ENCODE data around the gene NRDE2.
"Not testable (repeated sequence)": the region's sequence is repeated elsewhere in the genome, so short reads cannot be mapped to it uniquely, and the experiment has no call there.

Gene NRDE2

DNA sequence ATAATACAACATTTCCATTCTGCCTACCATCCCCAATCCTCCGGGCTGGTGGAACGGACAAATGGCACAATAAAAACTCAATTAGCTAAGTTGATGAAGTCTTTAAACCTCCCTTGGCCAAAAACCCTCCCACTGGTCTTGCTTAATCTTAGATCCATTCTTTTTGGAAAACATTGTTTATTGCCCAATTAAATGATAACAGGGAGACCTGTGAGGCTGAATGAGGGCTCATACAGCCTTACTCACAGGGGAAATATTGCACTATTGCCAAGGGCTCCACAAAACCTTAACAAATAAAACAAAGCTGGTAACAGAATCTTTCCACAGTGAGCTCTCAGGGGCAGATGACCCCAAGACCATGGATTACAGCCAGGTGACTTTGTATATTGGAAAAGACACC is 83.1 kb downstream of the NRDE2 start:
- Histone ChIP-seq H3K27me3 (ENCODE audit: low read length) (no peaks in the 10 kb centered on the region), H2AFZ (ENCODE audit: low read depth, low read length, severe bottlenecking) (no peak overlapping the region), H4K20me1 (ENCODE audit: low read depth, low read length) (no peaks in the 10 kb centered on the region), H3K4me3 (ENCODE audit: insufficient read depth, low read length, poor library complexity, severe bottlenecking) (no peak overlapping the region), H3K9me3 (ENCODE audit: insufficient read depth, low read length) (no peaks in the 10 kb centered on the region), H3F3A (ENCODE audit: insufficient read depth) (no peaks in the 10 kb centered on the region), H3K9me2 (replicated peaks; ENCODE audit: insufficient read depth, low read length) (no peaks in the 10 kb centered on the region), H3K4me2 (ENCODE audit: low read depth, low read length, poor library complexity, severe bottlenecking) (no peak overlapping the region), H3K9ac (ENCODE audit: low read length) (no peak overlapping the region), H3K27ac (ENCODE audit: low read depth, low read length) (no peak overlapping the region), H3K79me2 (ENCODE audit: insufficient read depth, low read length) (no peaks in the 10 kb centered on the region), H3K36me3 (ENCODE audit: low read length) (no peaks in the 10 kb centered on the region)
- TF ChIP-seq, protein P1, sequence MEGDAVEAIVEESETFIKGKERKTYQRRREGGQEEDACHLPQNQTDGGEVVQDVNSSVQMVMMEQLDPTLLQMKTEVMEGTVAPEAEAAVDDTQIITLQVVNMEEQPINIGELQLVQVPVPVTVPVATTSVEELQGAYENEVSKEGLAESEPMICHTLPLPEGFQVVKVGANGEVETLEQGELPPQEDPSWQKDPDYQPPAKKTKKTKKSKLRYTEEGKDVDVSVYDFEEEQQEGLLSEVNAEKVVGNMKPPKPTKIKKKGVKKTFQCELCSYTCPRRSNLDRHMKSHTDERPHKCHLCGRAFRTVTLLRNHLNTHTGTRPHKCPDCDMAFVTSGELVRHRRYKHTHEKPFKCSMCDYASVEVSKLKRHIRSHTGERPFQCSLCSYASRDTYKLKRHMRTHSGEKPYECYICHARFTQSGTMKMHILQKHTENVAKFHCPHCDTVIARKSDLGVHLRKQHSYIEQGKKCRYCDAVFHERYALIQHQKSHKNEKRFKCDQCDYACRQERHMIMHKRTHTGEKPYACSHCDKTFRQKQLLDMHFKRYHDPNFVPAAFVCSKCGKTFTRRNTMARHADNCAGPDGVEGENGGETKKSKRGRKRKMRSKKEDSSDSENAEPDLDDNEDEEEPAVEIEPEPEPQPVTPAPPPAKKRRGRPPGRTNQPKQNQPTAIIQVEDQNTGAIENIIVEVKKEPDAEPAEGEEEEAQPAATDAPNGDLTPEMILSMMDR (IDR thresholded peaks at IDR 0.05; ENCODE audit: insufficient read depth, low read length, poor library complexity, severe bottlenecking) = no peak
- no peak for TF ChIP-seq EZH2phosphoT487 (conservative IDR thresholded peaks at IDR 0.05; ENCODE audit: low read length)

DNA sequence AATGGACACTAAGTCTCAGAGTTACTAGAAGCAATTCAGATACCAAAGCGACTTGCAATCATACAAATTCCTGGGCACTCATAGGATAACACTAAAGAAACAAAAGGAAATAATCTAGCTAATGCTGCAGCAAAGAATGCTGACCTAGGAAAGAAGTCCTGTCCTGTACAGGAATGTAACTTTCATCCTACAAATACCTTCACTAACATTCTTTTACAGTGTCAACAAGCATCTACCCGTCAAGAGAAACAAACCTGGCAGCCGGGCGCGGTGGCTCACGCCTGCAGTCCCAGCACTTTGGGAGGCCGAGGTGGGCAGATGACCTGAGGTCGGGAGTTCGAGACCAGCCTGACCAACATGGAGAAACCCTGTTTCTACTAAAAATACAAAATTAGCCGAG is 84.3 kb downstream of the NRDE2 start:
- H3K79me2 ChIP-seq (ENCODE audit: insufficient read depth, low read length); H3K4me2 ChIP-seq (ENCODE audit: low read depth, low read length, poor library complexity, severe bottlenecking); H4K20me1 ChIP-seq (ENCODE audit: low read depth, low read length); H2AFZ ChIP-seq (ENCODE audit: low read depth, low read length, severe bottlenecking); H3K27me3 ChIP-seq (ENCODE audit: low read length); H3K27ac ChIP-seq (ENCODE audit: low read depth, low read length); H3F3A ChIP-seq (ENCODE audit: insufficient read depth); H3K9me2 ChIP-seq (replicated peaks; ENCODE audit: insufficient read depth, low read length); H3K36me3 ChIP-seq (ENCODE audit: low read length); H3K9me3 ChIP-seq (ENCODE audit: insufficient read depth, low read length); H3K9ac ChIP-seq (ENCODE audit: low read length); H3K4me3 ChIP-seq (ENCODE audit: insufficient read depth, low read length, poor library complexity, severe bottlenecking): not testable (repeated sequence)

DNA sequence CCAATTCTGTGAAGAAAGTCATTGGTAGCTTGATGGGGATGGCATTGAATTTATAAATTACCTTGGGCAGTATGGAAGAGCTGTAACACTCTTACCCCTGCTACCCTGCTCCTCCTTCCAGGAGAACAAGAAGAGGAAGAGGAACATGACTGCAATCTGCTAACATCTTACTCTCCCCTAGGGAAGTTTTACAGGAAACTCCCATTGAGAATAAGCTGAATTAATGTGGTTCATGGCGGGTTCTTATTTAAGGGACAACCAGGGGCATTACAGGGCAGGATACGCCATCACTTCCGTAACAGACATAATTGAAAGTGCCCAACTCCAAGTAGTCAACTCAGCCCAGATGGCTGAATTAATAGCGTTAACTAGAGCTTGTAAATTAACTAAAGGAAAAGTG is 84.8 kb downstream of the NRDE2 start:
- Histone ChIP-seq H3K4me3 (ENCODE audit: insufficient read depth, low read length, poor library complexity, severe bottlenecking) (no peak overlapping the region), H3K36me3 (ENCODE audit: low read length) (no peaks in the 10 kb centered on the region), H3K4me2 (ENCODE audit: low read depth, low read length, poor library complexity, severe bottlenecking) (no peak overlapping the region), H3K9ac (ENCODE audit: low read length) (no peak overlapping the region), H4K20me1 (ENCODE audit: low read depth, low read length) (no peaks in the 10 kb centered on the region), H3K9me2 (replicated peaks; ENCODE audit: insufficient read depth, low read length) (no peaks in the 10 kb centered on the region), H3K79me2 (ENCODE audit: insufficient read depth, low read length) (no peaks in the 10 kb centered on the region), H2AFZ (ENCODE audit: low read depth, low read length, severe bottlenecking) (no peak overlapping the region), H3K9me3 (ENCODE audit: insufficient read depth, low read length) (no peaks in the 10 kb centered on the region), H3F3A (ENCODE audit: insufficient read depth) (no peaks in the 10 kb centered on the region), H3K27me3 (ENCODE audit: low read length) (no peaks in the 10 kb centered on the region), H3K27ac (ENCODE audit: low read depth, low read length) (no peak overlapping the region)
- TF ChIP-seq EZH2phosphoT487 (conservative IDR thresholded peaks at IDR 0.05; ENCODE audit: low read length) = no peak
- TF ChIP-seq, protein P1 (IDR thresholded peaks at IDR 0.05; ENCODE audit: insufficient read depth, low read length, poor library complexity, severe bottlenecking) = no peak

DNA sequence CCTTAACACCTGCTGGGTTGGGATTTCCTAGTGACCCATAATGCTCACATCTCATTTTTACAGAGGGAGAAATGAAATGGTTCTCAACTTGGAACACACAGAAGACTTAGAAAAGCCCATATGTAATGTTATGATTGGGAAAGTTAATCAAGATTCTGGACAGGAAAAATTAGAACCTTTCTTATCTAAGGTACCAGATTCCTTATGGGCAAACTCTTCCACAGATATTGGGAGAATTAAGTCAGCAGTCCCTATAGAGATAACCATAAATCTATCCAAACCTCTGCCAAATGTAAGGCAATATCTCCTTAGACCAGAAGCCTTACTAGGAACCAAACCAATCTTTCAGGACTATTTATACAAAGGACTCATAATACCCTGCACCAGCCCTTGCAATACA is 89.3 kb downstream of the NRDE2 start:
- TF ChIP-seq, protein P1 (IDR thresholded peaks at IDR 0.05; ENCODE audit: insufficient read depth, low read length, poor library complexity, severe bottlenecking) = no peak
- TF ChIP-seq EZH2phosphoT487 (conservative IDR thresholded peaks at IDR 0.05; ENCODE audit: low read length) = no peak
- no peak overlapping the region for H3K27ac ChIP-seq (ENCODE audit: low read depth, low read length)
- H3K4me3 ChIP-seq (ENCODE audit: insufficient read depth, low read length, poor library complexity, severe bottlenecking) = no peak overlapping the region
- no peak overlapping the region for H3K4me2 ChIP-seq (ENCODE audit: low read depth, low read length, poor library complexity, severe bottlenecking)
- no peaks in the 10 kb centered on the region for H3K36me3 ChIP-seq (ENCODE audit: low read length)
- no peaks in the 10 kb centered on the region for H4K20me1 ChIP-seq (ENCODE audit: low read depth, low read length)
- H3K9me2 ChIP-seq (replicated peaks; ENCODE audit: insufficient read depth, low read length) = no peaks in the 10 kb centered on the region
- no peaks in the 10 kb centered on the region for H3K79me2 ChIP-seq (ENCODE audit: insufficient read depth, low read length)
- H3K9ac ChIP-seq (ENCODE audit: low read length) = no peak overlapping the region
- peaks cover 20% of the 10 kb centered on the region; the same call in 1 of the 2 replicates for H3K9me3 ChIP-seq (ENCODE audit: insufficient read depth, low read length)
- no peaks in the 10 kb centered on the region for H3K27me3 ChIP-seq (ENCODE audit: low read length)
- H2AFZ ChIP-seq (ENCODE audit: low read depth, low read length, severe bottlenecking) = no peak overlapping the region
- no peaks in the 10 kb centered on the region for H3F3A ChIP-seq (ENCODE audit: insufficient read depth)
